D721Med (cell line): ENCODE measurements around the gene RASGRP2.

ENCODE experiments used
- DNase-seq: peaks from one replicate; pipeline ENCODE4 v3.0.0; 2011; ENCODE audit warnings: low spot score; ENCODE audit not compliant: insufficient read length
- FAIRE-seq: peaks from 2 replicates; lab custom pipeline; 2011; peaks lifted over from hg19 to GRCh38; lab: Jason Lieb, UNC
- CTCF ChIP-seq: IDR thresholded peaks from 2 replicates; pipeline ENCODE4 v1.5.1; 2012; ENCODE audit warnings: mild to moderate bottlenecking, control low read depth; ENCODE audit not compliant: insufficient read depth; ENCODE audit errors: missing control alignments

RASGRP2 gene

GRCh38 chr11:64777449-64778222 lies 33.7 kb upstream of the RASGRP2 start:
- TF ChIP-seq CTCF = no peak
- peak; percentile 74 for DNase-seq
- no peak for FAIRE-seq

GRCh38 chr11:64776875-64777274 lies 32.9 kb upstream of the RASGRP2 start:
- DNase-seq (no peak), FAIRE-seq (no peak)
- no peak for TF ChIP-seq CTCF

- DNase-seq (no peak), FAIRE-seq (no peak)
- no peak for TF ChIP-seq CTCF
Observed at GRCh38 chr11:64776425-64776824, 32.5 kb upstream of the RASGRP2 start.

GRCh38 chr11:64774144-64774543 lies 30.2 kb upstream of the RASGRP2 start:
- DNase-seq = no peak
- no peak for FAIRE-seq
- TF ChIP-seq CTCF = no peak

GRCh38 chr11:64772303-64773018 lies 28.5 kb upstream of the RASGRP2 start:
- FAIRE-seq (no peak), DNase-seq (no peak)
- TF ChIP-seq CTCF = no peak

GRCh38 chr11:64771861-64772260 lies 27.9 kb upstream of the RASGRP2 start:
- no peak for DNase-seq
- no peak for TF ChIP-seq CTCF
- FAIRE-seq = no peak

GRCh38 chr11:64770120-64770519 lies 26.2 kb upstream of the RASGRP2 start:
- no peak for FAIRE-seq
- DNase-seq = no peak
- no peak for TF ChIP-seq CTCF
